Erythroblast (primary cell): ENCODE measurements around the gene JADE2.
"Not testable (repeated sequence)": the region's sequence is repeated elsewhere in the genome, so short reads cannot be mapped to it uniquely, and the experiment has no call there.

Experiments used
- DNase-seq, 2 experiments: peaks; one replicate each; lab custom pipeline; 2025; lab: John Stamatoyannopoulos, UW
- GATA1 ChIP-seq: IDR thresholded peaks from 2 replicates; pipeline ENCODE4 v1.6.1; 2011; ENCODE audit warnings: low read depth, mild to moderate bottlenecking, control low read depth, low read length, moderate library complexity
- POLR2A ChIP-seq: IDR thresholded peaks from 2 replicates; pipeline ENCODE4 v1.6.1; 2011; ENCODE audit warnings: mild to moderate bottlenecking, low read length

JADE2 gene

GRCh38 chr5:134579284-134579771 lies 53.9 kb downstream of the JADE2 start:
- no peak for DNase-seq
- TF ChIP-seq GATA1 (no peak), POLR2A (no peak)

DNA sequence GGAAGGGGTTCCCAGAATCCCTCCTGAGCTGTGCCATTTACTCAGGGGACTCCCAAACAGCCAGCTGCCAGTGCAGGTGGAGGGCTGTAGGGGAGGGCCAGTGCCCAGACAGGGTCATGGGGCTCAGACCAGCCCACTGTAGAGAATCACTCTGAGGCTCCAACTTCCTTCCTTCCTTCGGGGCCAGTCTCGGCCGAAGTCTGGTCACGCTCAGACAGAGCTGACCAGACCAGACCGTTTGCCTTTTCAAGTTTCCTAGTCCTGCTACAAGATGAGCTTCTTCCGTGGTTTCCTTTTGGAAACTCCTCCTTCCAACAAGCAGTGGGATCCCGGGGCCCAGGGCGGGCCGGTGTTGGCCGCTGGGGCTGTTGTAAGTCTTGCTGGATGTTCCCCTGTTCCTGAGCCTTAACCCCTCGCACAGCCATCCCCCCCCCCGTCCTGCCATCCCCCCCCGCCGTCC lies 54.6 kb downstream of the JADE2 start:
- no peak for DNase-seq
- TF ChIP-seq POLR2A (no peak), GATA1 (no peak)

- TF ChIP-seq POLR2A, result no peak
- no peak for TF ChIP-seq GATA1
- no peak for DNase-seq
Measured at GRCh38 chr5:134581241-134581981, 55.9 kb downstream of the JADE2 start.

GRCh38 chr5:134582281-134582680 lies 56.8 kb downstream of the JADE2 start:
- no peak for DNase-seq
- TF ChIP-seq POLR2A, result no peak
- TF ChIP-seq GATA1, result no peak

- no peak for TF ChIP-seq POLR2A
- TF ChIP-seq GATA1, result no peak
- DNase-seq, result no peak
Measured at GRCh38 chr5:134582941-134583340, 57.5 kb downstream of the JADE2 start.

DNA sequence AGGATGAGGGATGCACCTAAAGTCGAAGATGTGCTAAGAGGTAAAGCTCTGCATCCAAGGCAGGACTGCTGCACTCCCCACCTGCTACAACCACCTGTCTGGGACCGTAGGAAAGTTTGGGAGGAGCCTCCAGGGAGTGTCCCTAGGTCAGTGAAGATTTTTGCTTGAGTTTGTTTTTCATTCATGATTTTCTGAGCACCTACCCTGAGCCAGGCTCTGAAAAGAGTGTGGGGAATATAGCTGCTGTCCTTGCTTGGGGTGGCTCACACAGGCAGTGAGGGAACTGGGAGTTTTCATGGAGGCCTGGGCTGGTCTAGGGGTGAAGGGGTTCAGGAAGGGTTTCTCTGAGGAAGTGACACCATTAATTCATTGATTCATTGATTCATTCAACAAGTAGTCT lies 58.3 kb downstream of the JADE2 start:
- TF ChIP-seq GATA1, result no peak
- no peak for TF ChIP-seq POLR2A

GRCh38 chr5:134584662-134585061 lies 59.2 kb downstream of the JADE2 start:
- TF ChIP-seq GATA1 (no peak), POLR2A (no peak)
- no peak for DNase-seq

More for the DNA sequence above, 58.3 kb downstream of the JADE2 start:
- DNase-seq, result no peak

- no peak for TF ChIP-seq GATA1
- TF ChIP-seq POLR2A, result no peak
- DNase-seq, result no peak
Measured at GRCh38 chr5:134585966-134586365, 60.5 kb downstream of the JADE2 start.

- peak; percentile 78 to 84 for DNase-seq
- TF ChIP-seq GATA1 (no peak), POLR2A (no peak)
Measured at GRCh38 chr5:134586866-134587524, 61.5 kb downstream of the JADE2 start.

DNA sequence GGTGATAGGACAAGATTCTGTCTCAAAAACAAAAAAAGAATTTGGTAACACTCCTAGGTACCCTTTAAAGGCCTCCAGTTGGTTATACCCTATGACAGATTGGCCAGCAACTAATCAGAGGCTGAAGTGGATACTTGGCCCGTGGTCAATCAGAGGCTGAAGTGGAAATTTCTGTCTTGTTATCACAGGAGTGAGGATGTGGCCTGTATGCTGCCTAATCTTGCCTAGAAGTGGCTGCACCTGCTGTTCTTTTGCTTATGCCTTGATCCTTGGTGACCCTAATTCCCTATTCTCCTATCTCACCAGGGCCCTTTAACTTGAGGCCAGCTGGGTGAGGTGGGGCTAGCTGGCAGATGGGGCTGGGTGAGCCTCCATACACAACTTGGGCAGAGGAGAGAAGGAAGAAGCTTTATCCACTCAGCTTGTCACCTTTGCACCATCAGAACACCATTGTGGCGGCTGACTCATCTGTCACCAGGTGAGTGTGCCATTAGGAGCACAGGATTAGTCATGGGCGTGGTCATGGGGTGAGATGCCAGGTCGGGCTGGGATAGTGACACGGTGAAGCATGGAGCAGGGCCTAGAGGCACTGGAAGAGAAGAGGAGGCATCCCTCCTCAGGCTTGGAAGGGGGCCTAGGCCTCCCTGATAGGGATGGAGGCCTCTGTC lies 65.7 kb downstream of the JADE2 start:
- peak in 1 of 2 experiments; percentile 45 for DNase-seq
- TF ChIP-seq GATA1, result no peak

DNA sequence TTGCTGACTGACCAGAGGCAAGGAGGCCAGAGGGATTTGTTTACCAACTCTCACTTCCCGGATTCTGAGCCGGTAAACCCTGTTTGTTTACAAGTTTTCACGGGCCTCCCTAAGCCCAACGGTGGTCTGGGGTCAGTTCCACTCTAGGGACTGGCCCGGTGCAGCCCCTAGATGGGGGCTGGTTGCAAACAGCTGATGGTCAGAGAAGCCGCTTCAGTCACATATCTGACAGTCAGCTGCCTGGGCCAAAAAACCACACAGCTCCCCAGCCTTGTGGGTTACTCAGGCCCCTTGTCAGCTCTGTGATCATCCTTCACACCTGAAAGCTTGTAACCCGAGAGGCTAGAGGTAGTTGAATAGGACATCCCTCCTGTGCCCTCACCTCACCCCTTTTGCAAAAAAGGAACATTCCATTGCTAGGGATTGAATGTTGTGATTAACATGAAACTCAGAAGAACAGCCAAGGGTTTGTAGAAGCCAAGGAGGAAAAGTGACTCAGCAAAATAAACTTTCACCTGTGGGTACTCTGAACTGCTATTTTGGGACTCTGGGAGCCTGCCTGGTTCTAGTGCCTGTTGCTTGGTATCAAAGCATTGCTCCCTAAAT lies 66.8 kb downstream of the JADE2 start:
- no peak for DNase-seq
- TF ChIP-seq POLR2A (no peak), GATA1 (no peak)

- TF ChIP-seq POLR2A (no peak), GATA1 (no peak)
- no peak for DNase-seq
Measured at GRCh38 chr5:134594336-134594735, 68.9 kb downstream of the JADE2 start.

DNA sequence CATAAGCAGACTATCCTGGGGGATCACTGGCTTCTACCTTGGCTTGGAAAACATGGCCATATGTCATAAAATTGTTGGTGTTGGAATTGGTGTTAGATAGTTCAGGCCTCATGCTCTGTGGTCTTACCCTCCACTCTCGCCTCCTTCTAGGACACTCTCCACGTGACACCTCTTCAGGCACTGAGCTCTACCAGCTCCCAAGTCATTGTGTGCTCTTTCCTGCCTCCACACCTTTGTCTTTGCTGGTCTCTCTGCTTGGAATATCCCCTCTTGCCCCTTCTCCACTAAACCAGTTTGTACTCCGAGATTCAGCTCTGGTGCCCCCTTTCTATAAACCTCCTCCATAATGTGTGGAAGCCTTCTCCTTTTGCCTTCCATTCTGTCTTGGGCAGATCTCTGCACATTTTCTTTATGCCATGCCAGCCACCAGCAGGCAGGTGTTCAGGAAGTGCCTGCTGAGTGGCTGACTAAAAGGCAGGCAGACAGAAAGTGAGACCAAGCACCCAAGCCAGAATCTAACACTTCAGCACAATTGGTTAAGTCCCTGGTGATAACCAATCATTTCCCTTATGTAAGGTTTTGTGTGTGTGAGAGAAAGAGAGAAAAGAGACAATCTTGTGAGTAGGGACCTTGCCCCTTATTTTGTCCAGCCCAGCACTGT lies 69.5 kb downstream of the JADE2 start:
- no peak for DNase-seq
- TF ChIP-seq POLR2A (no peak), GATA1 (no peak)

DNA sequence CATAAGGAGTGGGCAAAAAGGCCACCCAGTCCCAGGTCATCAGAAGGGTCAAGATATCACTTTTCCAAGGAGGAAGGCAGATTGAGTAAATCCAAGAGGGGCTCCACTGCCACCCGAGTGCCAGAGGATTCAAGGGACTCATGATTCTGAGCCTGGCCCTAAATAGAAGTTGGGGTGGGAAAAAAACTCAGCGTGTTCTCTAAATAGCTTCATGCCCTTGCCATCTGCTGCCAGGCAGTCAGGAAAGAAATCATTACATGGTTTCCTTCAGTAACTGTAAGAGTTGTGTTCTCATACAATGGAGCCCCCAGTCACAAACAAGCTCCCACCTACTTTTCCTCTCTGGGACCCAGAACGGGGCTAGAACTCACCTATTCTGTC lies 70.0 kb downstream of the JADE2 start:
- TF ChIP-seq GATA1 (no peak), POLR2A (no peak)
- DNase-seq, result no peak

- DNase-seq, result not testable (repeated sequence)
Measured at GRCh38 chr5:134599820-134600219, 74.3 kb downstream of the JADE2 start.
